ENCODE data around the gene APLN.

APLN gene

GRCh38 chrX:129646566-129647417 is 8.0 kb downstream of the APLN start:
- TF ChIP-seq CTCF (IDR thresholded peaks at IDR 0.05) = no peak

GRCh38 chrX:129642641-129643040 is 12.1 kb downstream of the APLN start:
- no peak for TF ChIP-seq CTCF (IDR thresholded peaks at IDR 0.05)

- no peak for TF ChIP-seq CTCF (IDR thresholded peaks at IDR 0.05)
Observed at GRCh38 chrX:129641941-129642340, 12.8 kb downstream of the APLN start.

- no peak for TF ChIP-seq CTCF (IDR thresholded peaks at IDR 0.05)
Observed at GRCh38 chrX:129641469-129641868, 13.3 kb downstream of the APLN start.

GRCh38 chrX:129640737-129641136 is 14.0 kb downstream of the APLN start:
- TF ChIP-seq CTCF (IDR thresholded peaks at IDR 0.05) = no peak

- no peak for TF ChIP-seq CTCF (IDR thresholded peaks at IDR 0.05)
Observed at GRCh38 chrX:129638917-129639316, 15.8 kb downstream of the APLN start.

GRCh38 chrX:129637217-129638109 is 17.3 kb downstream of the APLN start:
- TF ChIP-seq CTCF (IDR thresholded peaks at IDR 0.05) = peak; percentile 77

Data from LNCAP (cell line).